ENCODE measurements around the gene SGTA. TPM values are rescaled to one million over a fixed set of nuclear protein-coding genes. Genes with fewer than 3 reads are reported as not detected.

The SGTA gene
- total RNA-seq, 1 experiment from 2014 or later, result 31.2 TPM

DNA sequence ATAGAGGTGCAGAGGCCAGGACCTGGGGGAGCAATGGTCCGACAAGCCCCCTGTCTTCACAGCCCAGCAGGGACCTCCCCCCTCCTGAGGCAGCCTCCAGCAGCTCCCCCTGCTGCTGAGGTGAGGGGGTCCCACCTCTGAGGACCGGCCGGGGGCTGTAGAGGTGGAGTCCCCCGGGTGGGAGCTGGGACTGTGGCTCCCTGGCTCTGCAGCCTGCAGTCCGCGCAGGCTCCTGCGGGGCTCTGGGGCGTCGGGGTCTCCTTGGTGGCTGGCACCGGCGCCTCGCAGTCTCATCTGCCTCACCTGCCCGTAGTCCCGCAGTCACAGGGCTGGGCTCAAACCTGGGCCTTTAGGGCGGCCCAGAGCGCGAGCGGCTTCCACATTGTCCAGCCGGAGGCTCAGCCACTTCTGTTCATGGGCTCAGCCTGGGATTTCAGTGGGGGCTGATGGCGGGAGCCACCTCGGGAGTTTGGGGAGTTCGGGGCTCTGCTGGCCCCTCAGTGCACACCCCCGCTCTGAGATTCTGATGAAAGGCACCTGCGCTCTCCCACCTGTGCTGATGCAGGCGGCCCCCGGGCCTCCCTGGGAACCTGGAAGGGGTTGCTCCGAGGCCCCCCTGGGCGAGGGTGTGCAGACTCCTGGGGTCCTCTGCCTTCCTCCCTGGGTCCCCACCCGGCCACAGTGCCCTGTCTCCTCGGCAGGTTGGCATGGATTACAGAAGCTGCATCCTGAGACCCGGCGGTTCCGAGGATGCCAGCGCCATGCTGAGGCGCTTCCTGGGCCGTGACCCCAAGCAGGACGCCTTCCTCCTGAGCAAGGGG lies 29.6 kb upstream of the SGTA start:
- H3K4me2 ChIP-seq (ENCODE audit: low read depth, low read length, poor library complexity, severe bottlenecking), result no peak overlapping the region
- no peak overlapping the region for H3K9ac ChIP-seq (ENCODE audit: low read length)
- peaks cover 3% of the 10 kb centered on the region; the same call in 1 of the 2 replicates for H3K36me3 ChIP-seq (ENCODE audit: insufficient read depth, low read length)
- H3K9me2 ChIP-seq (replicated peaks; ENCODE audit: insufficient read depth, low read length), result no peaks in the 10 kb centered on the region
- no peaks in the 10 kb centered on the region for H3K9me3 ChIP-seq (ENCODE audit: low read length)
- no peak for DNase-seq
- H3K27me3 ChIP-seq (ENCODE audit: low read length), result no peaks in the 10 kb centered on the region
- H3K79me2 ChIP-seq (ENCODE audit: low read length), result no peaks in the 10 kb centered on the region
- no peaks in the 10 kb centered on the region for H3K4me1 ChIP-seq (ENCODE audit: low read length)
- no peaks in the 10 kb centered on the region for H4K20me1 ChIP-seq (ENCODE audit: insufficient read depth, low read depth, low read length)
- H2AFZ ChIP-seq (ENCODE audit: low read length), result no peak overlapping the region
- H3K27ac ChIP-seq (ENCODE audit: low read length), result no peak overlapping the region
- H3K4me3 ChIP-seq (ENCODE audit: low read length), result no peak overlapping the region

DNA sequence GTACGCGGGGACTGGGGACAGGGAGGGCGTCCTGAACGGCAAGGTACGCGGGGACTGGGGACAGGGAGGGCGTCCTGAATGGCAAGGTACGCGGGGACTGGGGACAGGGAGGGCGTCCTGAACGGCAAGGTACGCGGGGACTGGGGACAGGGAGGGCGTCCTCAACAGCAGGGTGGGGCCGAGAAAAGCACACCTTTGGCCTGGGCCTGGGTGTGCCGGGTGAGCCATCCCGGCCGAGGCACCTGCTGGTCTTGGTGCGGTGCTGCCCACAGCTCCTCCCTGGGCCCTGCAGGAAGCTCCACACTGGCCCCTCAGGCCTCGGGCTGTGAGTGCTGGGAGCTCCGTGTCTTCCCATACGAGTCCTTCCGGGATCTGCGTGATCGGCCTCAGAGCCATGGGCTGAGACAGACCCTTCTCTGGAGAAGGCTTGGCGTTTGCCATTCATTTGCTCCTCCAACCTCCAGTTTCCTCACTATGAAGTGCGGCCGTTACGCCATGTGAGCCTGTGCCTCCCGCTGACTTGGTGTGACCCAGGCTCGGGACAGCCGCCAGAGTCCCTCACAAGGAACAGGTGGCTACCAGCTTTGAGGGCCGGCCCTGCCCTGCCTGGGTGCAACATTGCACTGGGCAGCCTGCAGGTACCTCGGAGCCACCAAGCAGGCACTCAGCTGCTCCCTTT lies 28.8 kb upstream of the SGTA start:
- H3K79me2 ChIP-seq (ENCODE audit: low read length), result no peaks in the 10 kb centered on the region
- H3K9me3 ChIP-seq (ENCODE audit: low read length), result no peaks in the 10 kb centered on the region
- no peaks in the 10 kb centered on the region for H4K20me1 ChIP-seq (ENCODE audit: insufficient read depth, low read depth, low read length)
- H3K4me1 ChIP-seq (ENCODE audit: low read length), result no peaks in the 10 kb centered on the region
- H3K27ac ChIP-seq (ENCODE audit: low read length), result no peak overlapping the region
- H3K9me2 ChIP-seq (replicated peaks; ENCODE audit: insufficient read depth, low read length), result no peaks in the 10 kb centered on the region
- no peak overlapping the region for H3K4me2 ChIP-seq (ENCODE audit: low read depth, low read length, poor library complexity, severe bottlenecking)
- H3K9ac ChIP-seq (ENCODE audit: low read length), result no peak overlapping the region
- peaks cover 3% of the 10 kb centered on the region; the same call in 1 of the 2 replicates for H3K36me3 ChIP-seq (ENCODE audit: insufficient read depth, low read length)
- H3K27me3 ChIP-seq (ENCODE audit: low read length), result no peaks in the 10 kb centered on the region
- no peak overlapping the region for H2AFZ ChIP-seq (ENCODE audit: low read length)
- no peak overlapping the region for H3K4me3 ChIP-seq (ENCODE audit: low read length)
- no peak for DNase-seq

DNA sequence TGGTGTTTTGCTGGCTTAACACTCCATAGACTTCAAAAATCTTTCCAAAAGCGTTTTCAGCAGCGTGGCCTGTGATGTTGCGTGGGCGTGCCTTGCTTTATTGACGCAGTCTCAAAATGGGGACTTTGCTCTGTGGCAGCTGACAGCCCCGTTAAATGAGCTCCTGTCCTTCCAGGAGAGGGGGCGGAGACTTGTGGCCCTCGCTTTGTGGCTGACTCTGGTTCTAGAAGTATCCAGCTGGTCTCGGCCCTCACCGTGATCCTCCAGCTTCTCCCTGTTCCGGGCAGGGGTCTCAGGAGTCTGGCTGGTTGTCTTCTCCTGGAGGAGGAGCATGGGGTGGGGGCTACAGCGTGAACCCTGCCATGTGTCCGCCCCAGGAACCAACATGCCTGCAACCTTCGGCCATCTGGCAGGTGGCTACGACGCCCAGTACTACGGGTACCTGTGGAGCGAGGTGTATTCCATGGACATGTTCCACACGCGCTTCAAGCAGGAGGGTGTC lies 28.2 kb upstream of the SGTA start:
- no peaks in the 10 kb centered on the region for H3K4me1 ChIP-seq (ENCODE audit: low read length)
- peaks cover 3% of the 10 kb centered on the region; the same call in 1 of the 2 replicates for H3K36me3 ChIP-seq (ENCODE audit: insufficient read depth, low read length)
- H3K79me2 ChIP-seq (ENCODE audit: low read length), result no peaks in the 10 kb centered on the region
- no peak overlapping the region for H3K4me3 ChIP-seq (ENCODE audit: low read length)
- H3K27me3 ChIP-seq (ENCODE audit: low read length), result no peaks in the 10 kb centered on the region
- H3K9me3 ChIP-seq (ENCODE audit: low read length), result no peaks in the 10 kb centered on the region
- no peaks in the 10 kb centered on the region for H3K9me2 ChIP-seq (replicated peaks; ENCODE audit: insufficient read depth, low read length)
- H2AFZ ChIP-seq (ENCODE audit: low read length), result no peak overlapping the region
- no peak overlapping the region for H3K27ac ChIP-seq (ENCODE audit: low read length)
- H3K9ac ChIP-seq (ENCODE audit: low read length), result no peak overlapping the region
- H4K20me1 ChIP-seq (ENCODE audit: insufficient read depth, low read depth, low read length), result no peaks in the 10 kb centered on the region
- no peak overlapping the region for H3K4me2 ChIP-seq (ENCODE audit: low read depth, low read length, poor library complexity, severe bottlenecking)
- DNase-seq, result no peak

DNA sequence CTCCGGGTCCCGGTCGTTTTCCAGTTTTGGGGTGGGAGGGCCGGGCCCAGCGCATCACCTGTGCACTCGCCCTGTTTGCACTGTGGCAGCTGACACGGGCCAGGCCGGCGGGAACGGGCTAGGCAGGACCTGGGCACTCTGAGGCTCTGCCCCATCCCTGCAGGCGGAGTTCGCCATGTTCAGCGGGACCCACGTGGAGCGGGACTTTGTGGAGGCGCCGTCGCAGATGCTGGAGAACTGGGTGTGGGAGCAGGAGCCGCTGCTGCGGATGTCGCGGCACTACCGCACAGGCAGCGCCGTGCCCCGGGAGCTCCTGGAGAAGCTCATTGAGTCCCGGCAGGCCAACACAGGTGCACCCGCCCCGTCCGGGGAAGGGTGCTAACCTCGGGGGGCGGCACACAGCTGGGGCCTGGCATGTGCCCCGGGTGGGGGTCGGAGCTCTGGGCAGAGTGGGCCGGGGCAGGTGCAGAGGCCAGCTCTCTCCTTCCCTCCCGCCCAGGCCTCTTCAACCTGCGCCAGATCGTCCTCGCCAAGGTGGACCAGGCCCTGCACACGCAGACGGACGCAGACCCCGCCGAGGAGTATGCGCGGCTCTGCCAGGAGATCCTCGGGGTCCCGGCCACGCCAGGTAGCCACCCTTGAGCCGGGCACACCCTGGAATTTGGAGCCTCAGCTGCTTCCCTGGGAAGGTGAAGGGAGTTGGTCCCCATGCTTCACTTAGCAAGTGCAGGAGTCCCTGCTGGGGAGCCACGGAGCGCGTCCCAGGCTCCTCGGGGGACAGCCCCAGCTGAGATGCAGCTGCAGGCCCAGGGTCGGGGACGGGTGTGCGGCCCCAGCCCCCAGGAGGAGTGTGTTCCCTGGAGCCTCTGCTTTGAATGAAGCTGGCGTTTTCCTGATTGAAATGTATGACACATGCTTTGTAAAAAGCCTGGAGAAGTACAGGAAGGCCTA lies 27.3 kb upstream of the SGTA start:
- no peaks in the 10 kb centered on the region for H3K4me1 ChIP-seq (ENCODE audit: low read length)
- H3K4me3 ChIP-seq (ENCODE audit: low read length), result no peak overlapping the region
- no peaks in the 10 kb centered on the region for H3K27me3 ChIP-seq (ENCODE audit: low read length)
- peaks cover 4% of the 10 kb centered on the region; the same call in 1 of the 2 replicates for H3K36me3 ChIP-seq (ENCODE audit: insufficient read depth, low read length)
- H3K9me2 ChIP-seq (replicated peaks; ENCODE audit: insufficient read depth, low read length), result no peaks in the 10 kb centered on the region
- no peak overlapping the region for H3K27ac ChIP-seq (ENCODE audit: low read length)
- H3K4me2 ChIP-seq (ENCODE audit: low read depth, low read length, poor library complexity, severe bottlenecking), result no peak overlapping the region
- H3K79me2 ChIP-seq (ENCODE audit: low read length), result no peaks in the 10 kb centered on the region
- H3K9me3 ChIP-seq (ENCODE audit: low read length), result no peaks in the 10 kb centered on the region
- H2AFZ ChIP-seq (ENCODE audit: low read length), result no peak overlapping the region
- H4K20me1 ChIP-seq (ENCODE audit: insufficient read depth, low read depth, low read length), result no peaks in the 10 kb centered on the region
- no peak for DNase-seq
- no peak overlapping the region for H3K9ac ChIP-seq (ENCODE audit: low read length)

DNA sequence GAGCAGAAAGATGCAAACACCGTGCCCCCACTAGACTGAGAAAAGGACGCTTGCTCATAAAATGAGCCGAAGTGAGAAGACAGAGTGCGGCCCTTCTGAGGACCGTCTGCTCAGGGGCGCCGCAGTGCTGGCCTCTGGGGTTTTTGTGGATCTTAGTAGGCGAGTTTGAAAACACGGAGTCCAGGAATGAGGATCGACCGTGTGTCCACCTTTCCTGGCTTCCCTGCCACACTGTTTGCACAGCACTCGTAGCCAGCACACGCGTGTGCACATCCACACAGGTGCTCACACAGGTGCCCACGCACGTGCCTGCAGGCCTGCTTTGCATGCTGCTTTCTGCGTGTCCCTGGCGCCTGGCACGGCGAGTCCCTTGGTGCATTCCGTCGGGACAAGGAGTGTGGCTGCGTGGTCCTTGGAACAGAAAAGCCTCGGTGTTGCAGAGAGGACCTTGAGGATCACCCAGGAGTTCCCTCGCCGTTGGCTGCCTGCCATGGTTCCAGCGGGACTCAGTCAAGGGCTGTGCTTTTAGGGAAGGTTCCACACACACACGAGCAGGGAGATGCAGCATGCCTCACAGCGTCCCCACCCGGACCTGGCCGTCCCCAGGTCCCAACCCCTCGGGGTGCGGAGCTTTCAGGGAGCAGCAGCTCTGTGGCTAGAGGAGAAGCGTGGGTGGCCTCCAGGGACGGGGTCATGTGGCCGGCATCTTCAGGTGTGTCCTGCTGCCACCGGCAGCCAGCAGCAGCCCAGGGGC lies 26.5 kb upstream of the SGTA start:
- Histone ChIP-seq H3K27ac (ENCODE audit: low read length) (no peak overlapping the region), H3K9ac (ENCODE audit: low read length) (no peak overlapping the region), H3K4me2 (ENCODE audit: low read depth, low read length, poor library complexity, severe bottlenecking) (no peak overlapping the region), H3K36me3 (ENCODE audit: insufficient read depth, low read length) (peaks cover 7% of the 10 kb centered on the region; the same call in 1 of the 2 replicates), H2AFZ (ENCODE audit: low read length) (no peak overlapping the region), H3K9me2 (replicated peaks; ENCODE audit: insufficient read depth, low read length) (no peaks in the 10 kb centered on the region), H3K4me3 (ENCODE audit: low read length) (no peak overlapping the region), H4K20me1 (ENCODE audit: insufficient read depth, low read depth, low read length) (no peaks in the 10 kb centered on the region), H3K4me1 (ENCODE audit: low read length) (no peaks in the 10 kb centered on the region), H3K79me2 (ENCODE audit: low read length) (no peaks in the 10 kb centered on the region), H3K27me3 (ENCODE audit: low read length) (no peaks in the 10 kb centered on the region), H3K9me3 (ENCODE audit: low read length) (no peaks in the 10 kb centered on the region)
- no peak for DNase-seq

DNA sequence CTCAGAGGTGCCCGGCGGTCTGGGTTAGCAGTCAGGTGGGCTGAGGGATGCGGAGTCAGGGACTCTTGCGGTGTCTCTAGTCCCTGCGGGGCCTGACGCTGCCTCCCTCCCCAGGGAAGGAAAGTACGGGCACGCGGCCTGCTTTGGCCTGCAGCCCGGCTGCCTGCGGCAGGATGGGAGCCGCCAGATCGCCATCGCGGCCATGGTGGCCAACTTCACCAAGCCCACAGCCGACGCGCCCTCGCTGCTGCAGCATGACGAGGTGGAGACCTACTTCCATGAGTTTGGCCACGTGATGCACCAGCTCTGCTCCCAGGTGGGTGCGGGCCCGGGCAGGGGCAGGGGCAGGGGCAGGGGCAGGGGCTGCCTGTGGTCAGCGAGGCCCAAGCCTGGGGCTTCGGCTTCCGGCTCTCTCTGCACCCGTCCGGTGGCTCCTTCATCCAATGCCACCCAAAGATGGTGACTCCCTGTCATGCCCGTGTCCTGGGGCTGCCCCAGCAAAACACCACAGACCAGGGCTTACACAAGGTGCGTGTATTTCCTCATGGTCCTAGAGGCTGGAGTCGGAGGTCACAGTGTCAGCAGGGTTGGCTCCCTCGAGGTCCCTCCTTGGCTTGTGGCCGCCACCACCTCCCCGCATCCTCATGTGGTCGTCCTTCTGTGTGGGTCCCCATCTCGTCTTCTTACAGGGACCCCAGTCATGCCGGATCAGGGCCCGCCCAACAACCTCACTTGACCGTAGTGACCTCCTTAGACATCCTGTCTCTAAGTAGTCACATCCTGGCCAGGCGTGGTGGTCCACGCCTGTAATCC lies 25.3 kb upstream of the SGTA start:
- H3K27me3 ChIP-seq (ENCODE audit: low read length), result no peaks in the 10 kb centered on the region
- H3K9me2 ChIP-seq (replicated peaks; ENCODE audit: insufficient read depth, low read length), result no peaks in the 10 kb centered on the region
- DNase-seq, result no peak
- no peak overlapping the region for H3K4me3 ChIP-seq (ENCODE audit: low read length)
- no peak overlapping the region for H3K27ac ChIP-seq (ENCODE audit: low read length)
- H3K36me3 ChIP-seq (ENCODE audit: insufficient read depth, low read length), result peaks cover 7% of the 10 kb centered on the region; the same call in 1 of the 2 replicates
- no peak overlapping the region for H3K9ac ChIP-seq (ENCODE audit: low read length)
- no peaks in the 10 kb centered on the region for H4K20me1 ChIP-seq (ENCODE audit: insufficient read depth, low read depth, low read length)
- H3K4me1 ChIP-seq (ENCODE audit: low read length), result no peaks in the 10 kb centered on the region
- H3K9me3 ChIP-seq (ENCODE audit: low read length), result no peaks in the 10 kb centered on the region
- H3K4me2 ChIP-seq (ENCODE audit: low read depth, low read length, poor library complexity, severe bottlenecking), result no peak overlapping the region
- no peak overlapping the region for H2AFZ ChIP-seq (ENCODE audit: low read length)
- no peaks in the 10 kb centered on the region for H3K79me2 ChIP-seq (ENCODE audit: low read length)
